ENCODE data around the gene AEN. TPM values are rescaled to one million over a fixed set of nuclear protein-coding genes. Genes with fewer than 3 reads are reported as not detected.

The AEN gene
- 48.4 and 71.6 TPM in 2 replicates for total RNA-seq

GRCh38 chr15:88620995-88621772 lies at the start of gene AEN:
TSS of gene AEN (plus strand) at chr15:88621340. CDS start at chr15:88626210, 4,870 bp downstream.

GRCh38 chr15:88638626-88639372 lies 17.7 kb downstream of the AEN start, which contains the start of gene ISG20:
TSS of gene ISG20 (plus strand) at chr15:88639016. CDS start at chr15:88639367, 351 bp downstream.

Other genes starting within 250 kb of the AEN start
- 7.2 and 8.6 TPM in 2 replicates for gene MRPL46, start 154.0 kb upstream of the AEN start, total RNA-seq
- 22.0 and 23.4 TPM in 2 replicates for gene MRPS11, start 153.6 kb upstream of the AEN start, total RNA-seq
- 5.9 and 7.6 TPM in 2 replicates for gene DET1, start 74.7 kb upstream of the AEN start, total RNA-seq
- 2.2 and 4.0 TPM in 2 replicates for gene ISG20, start 17.7 kb downstream of the AEN start, total RNA-seq
- 65.6 and 209 TPM in 2 replicates for gene ACAN, start 182.1 kb downstream of the AEN start, total RNA-seq

Data from smooth muscle cell of the pulmonary artery (primary cell).